Ovary (tissue), 3 donors: ENCODE results near the gene NXT1.

Experiments
- CTCF ChIP-seq, 3 donors: fragments of 450-650 bp in 2 of 3; fragments of 200-600 bp in 1 of 3; IDR thresholded peaks; one replicate each; pipeline versions ENCODE4 v1.5.1 to v1.8.0; 2016 to 2022; ENCODE audit warnings: antibody characterized with exemption in 3 of 3, mild to moderate bottlenecking in 1 of 3
- POLR2A ChIP-seq: fragments of 450-650 bp; IDR thresholded peaks from one replicate; pipeline ENCODE4 v1.6.1; 2017; ENCODE audit warnings: antibody characterized with exemption, mild to moderate bottlenecking, moderate library complexity
- donor health status: DM: no; HTN: no; CAD: no.

GRCh38 chr20:23356203-23356602 lies 5.6 kb downstream of the NXT1 start:
- TF ChIP-seq CTCF (IDR thresholded peaks at IDR 0.05): no peak
- TF ChIP-seq POLR2A: no peak
